Measurements from ENCODE around the gene ERBB2. TPM values are rescaled to one million over a fixed set of nuclear protein-coding genes. Genes with fewer than 3 reads are reported as not detected.

ERBB2 gene
- total RNA-seq, 2 experiments from 2014 or later, result 2.4 to 4.6 TPM

Small RNAs within 50 kb of the gene (microRNA-seq; reads per million reads assigned to microRNA genes)
- not detected for gene MIR4728 (ENCODE audit: borderline microRNAs expressed, borderline replicate concordance)

Other genes with a start within 250 kb of the ERBB2 start
- gene MED1, start 248.8 kb upstream of the ERBB2 start, total RNA-seq, result 10 to 100 TPM; 24.7 to 28.7 TPM
- 100 to 1,000 TPM in 1 of 2 experiments, 10 to 100 TPM in 1; 99.6 to 108 TPM for gene CDK12, start 238.6 kb upstream of the ERBB2 start, total RNA-seq
- gene NEUROD2, start 92.1 kb upstream of the ERBB2 start, total RNA-seq, result not detected
- under 1 TPM in 1 of 2 experiments, not detected in 1; 0.25 TPM for gene PPP1R1B, start 73.1 kb upstream of the ERBB2 start, total RNA-seq
- gene STARD3, start 62.9 kb upstream of the ERBB2 start, total RNA-seq, result 10 to 100 TPM; 96.5 to 99.9 TPM
- gene TCAP, start 34.7 kb upstream of the ERBB2 start, total RNA-seq, result 1 to 10 TPM; 6.4 TPM
- under 1 TPM in 1 of 2 experiments, not detected in 1; 0.47 TPM for gene PNMT, start 31.6 kb upstream of the ERBB2 start, total RNA-seq
- 10 to 100 TPM; 26.1 to 30.7 TPM for gene PGAP3, start 12.0 kb upstream of the ERBB2 start, total RNA-seq
- 10 to 100 TPM; 31.5 to 32.3 TPM for gene MIEN1, start 30.5 kb downstream of the ERBB2 start, total RNA-seq
- gene GRB7, start 37.9 kb downstream of the ERBB2 start, total RNA-seq, result not detected
- 10 to 100 TPM; 39.7 to 39.9 TPM for gene IKZF3, start 164.2 kb downstream of the ERBB2 start, total RNA-seq
- not detected for gene ZPBP2, start 168.1 kb downstream of the ERBB2 start, total RNA-seq
- gene GSDMB, start 218.6 kb downstream of the ERBB2 start, total RNA-seq, result 10 to 100 TPM; 22.3 to 22.7 TPM
- gene ORMDL3, start 227.5 kb downstream of the ERBB2 start, total RNA-seq, result 100 to 1,000 TPM; 103 to 105 TPM
- gene LRRC3C, start 227.7 kb downstream of the ERBB2 start, total RNA-seq, result not detected

All from CD4-positive, alpha-beta T cell (primary cell).